ENCODE measurements around the gene ARV1. TPM values are rescaled to one million over a fixed set of nuclear protein-coding genes. Genes with fewer than 3 reads are reported as not detected.

Gene ARV1
- total RNA-seq, 1 experiment from 2014 or later: 8.0 TPM

DNA sequence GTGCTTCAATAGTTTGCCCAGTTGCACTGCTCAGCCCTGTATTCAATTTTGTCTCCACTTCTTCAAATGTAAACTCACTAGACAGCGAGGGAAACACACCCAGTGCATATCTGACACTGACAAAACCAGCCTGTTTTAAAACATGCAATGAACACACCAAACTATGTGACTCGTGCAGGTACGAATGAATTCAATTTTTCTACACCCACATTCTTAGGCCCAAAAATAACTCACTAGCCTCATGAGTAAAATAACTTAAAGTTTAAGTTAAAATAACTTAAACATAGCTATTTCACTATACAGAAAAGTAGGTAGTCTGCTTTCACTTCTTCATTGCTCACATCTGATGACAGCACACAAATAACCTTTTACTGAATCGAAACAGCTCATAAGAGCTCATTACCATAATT is 21.3 kb upstream of the ARV1 start:
- Histone ChIP-seq H3K14ac (ENCODE audit: insufficient read depth, low read length) (no peak overlapping the region), H3K79me1 (ENCODE audit: insufficient read depth, low read depth, low read length, poor library complexity, severe bottlenecking) (no peaks in the 10 kb centered on the region), H3K9me3 (ENCODE audit: control insufficient read depth, low read depth, low read length) (no peaks in the 10 kb centered on the region), H2BK5ac (ENCODE audit: insufficient read length, low read length) (no peak overlapping the region), H3K56ac (ENCODE audit: insufficient read length, low read depth, low read length) (no peak overlapping the region), H2BK120ac (ENCODE audit: low read depth, low read length, poor library complexity, severe bottlenecking) (no peak overlapping the region), H2AK5ac (ENCODE audit: insufficient read length, low read length) (no peak overlapping the region), H3K4ac (ENCODE audit: low read depth, low read length) (no peak overlapping the region), H3K23ac (ENCODE audit: insufficient read length, low read depth, low read length) (no peak overlapping the region), H2AFZ (ENCODE audit: low read length) (no peak overlapping the region), H3K27me3 (ENCODE audit: insufficient read depth, low read length) (peaks cover 2% of the 10 kb centered on the region; the same call in 1 of the 2 replicates), H3K79me2 (ENCODE audit: insufficient read depth, low read length) (no peaks in the 10 kb centered on the region), H3K23me2 (ENCODE audit: insufficient read length, low read depth, low read length, poor library complexity, severe bottlenecking) (no peaks in the 10 kb centered on the region), H3K4me2 (ENCODE audit: insufficient read depth, insufficient read length, low read length) (no peak overlapping the region), H4K91ac (ENCODE audit: insufficient read length, low read depth, low read length) (no peak overlapping the region), H3K9ac (ENCODE audit: extremely low read depth, insufficient read length, low read length) (no peak overlapping the region), H2BK20ac (ENCODE audit: low read depth, low read length, poor library complexity, severe bottlenecking) (no peak overlapping the region), H4K5ac (ENCODE audit: insufficient read length, low read depth, low read length) (no peak overlapping the region), H3K27ac (ENCODE audit: insufficient read length, low read depth, low read length) (no peak overlapping the region), H4K8ac (replicated peaks; ENCODE audit: insufficient read length, low read depth, low read length) (no peak overlapping the region), H3K18ac (ENCODE audit: insufficient read length, low read depth, low read length) (no peak overlapping the region), H3K4me1 (ENCODE audit: insufficient read depth, low read length) (no peaks in the 10 kb centered on the region), H3T11ph (ENCODE audit: low read length) (no peak overlapping the region), H4K20me1 (ENCODE audit: control insufficient read depth, insufficient read depth, insufficient read length) (no peaks in the 10 kb centered on the region), H2BK15ac (ENCODE audit: low read depth, low read length) (no peak overlapping the region), H2BK12ac (ENCODE audit: insufficient read length, low read depth, low read length) (no peak overlapping the region)
- no peak overlapping the region for H3K27ac Mint-ChIP-seq
- no peak for DNase-seq
- no peak overlapping the region for H3K4me3 Mint-ChIP-seq
- no CpG with 5 or more reads among the region's 4 CpGs for WGBS (ENCODE audit: extremely low coverage, insufficient read length, low lambda C conversion rate)
- H3K27me3 Mint-ChIP-seq (ENCODE audit: low read depth): peaks cover under 1% of the 10 kb centered on the region; the same call in 1 of the 2 replicates
- H3K9me3 Mint-ChIP-seq: no peaks in the 10 kb centered on the region
- no peaks in the 10 kb centered on the region; a peak in 2 of 7 replicates for H3K36me3 Mint-ChIP-seq (ENCODE audit: insufficient read depth in 1 of 3, low read depth in 3 of 3)
- H3K4me1 Mint-ChIP-seq: no peaks in the 10 kb centered on the region
- no peak for TF ChIP-seq CTCF (conservative IDR thresholded peaks at IDR 0.05)
